Lower lobe of right lung (tissue), 2 donors: ENCODE results near the gene MSANTD2. TPM values are rescaled to one million over a fixed set of nuclear protein-coding genes. Genes with fewer than 3 reads are reported as not detected.

ENCODE experiments used
- ATAC-seq, 2 donors: fragments of 200-7000 bp; cut with Tn5 transposase; one replicate each; pipeline ENCODE4 v1.9.1; 2020 to 2022; ENCODE audit warnings: mild to moderate bottlenecking in 2 of 2, moderate library complexity in 2 of 2
- DNase-seq: peaks from one replicate; pipeline ENCODE4 v3.0.0-alpha.2; 2020
- H3K27ac ChIP-seq: fragments of 200-600 bp; one replicate; pipeline ENCODE4 v1.8.0; 2022
- H3K27me3 ChIP-seq: fragments of 200-600 bp; one replicate; pipeline ENCODE4 v1.8.0; 2022; ENCODE audit warnings: low read depth
- H3K36me3 ChIP-seq: fragments of 200-600 bp; one replicate; pipeline ENCODE4 v1.8.0; 2022; ENCODE audit warnings: mild to moderate bottlenecking
- H3K4me1 ChIP-seq: fragments of 200-600 bp; one replicate; pipeline ENCODE4 v1.8.0; 2022
- H3K4me3 ChIP-seq: fragments of 200-600 bp; one replicate; pipeline ENCODE4 v1.8.0; 2022; ENCODE audit warnings: mild to moderate bottlenecking
- H3K9me3 ChIP-seq: fragments of 200-600 bp; one replicate; pipeline ENCODE4 v1.8.0; 2022
- CTCF ChIP-seq: fragments of 200-600 bp; IDR thresholded peaks from one replicate; pipeline ENCODE4 v1.8.0; 2022; ENCODE audit warnings: antibody characterized with exemption, mild to moderate bottlenecking
- intact Hi-C: fragments of 100-400 bp; cut with DNase I; formaldehyde crosslinking; loops from one replicate; pipeline ENCODE4 v1.11.0; 2022
- total RNA-seq: library from RNA; stranded (reverse); fragmentation: NEBNext Ultra II Directional; extraction: Animal tissue kit (Norgen Biotek cat#: 25700); gene quantifications from one replicate; pipeline ENCODE4 v1.2.1, GENCODE V29; 2021
- donor health status: DM: no; HTN: yes; CAD: no; lungs with severe emphysema.

The MSANTD2 gene
- total RNA-seq, 1 donor from 2014 or later, result 15.4 TPM

GRCh38 chr11:124769806-124770774 lies 30.1 kb downstream of the MSANTD2 start:
- no peak overlapping the region for H3K4me3 ChIP-seq
- H3K9me3 ChIP-seq, result no peaks in the 10 kb centered on the region
- TF ChIP-seq CTCF, result no peak
- peaks cover 44% of the 10 kb centered on the region for H3K36me3 ChIP-seq
- ATAC-seq, result peak in 1 of 2 donors; percentile 37
- no peak for DNase-seq
- intact Hi-C loops, result loop anchor here (10.0 kb wide), 1 partner anchor 105 kb away; no protein-coding TSS in a partner anchor
- no peaks in the 10 kb centered on the region for H3K27me3 ChIP-seq
- H3K4me1 ChIP-seq, result peaks cover 8% of the 10 kb centered on the region
- H3K27ac ChIP-seq, result no peak overlapping the region

DNA sequence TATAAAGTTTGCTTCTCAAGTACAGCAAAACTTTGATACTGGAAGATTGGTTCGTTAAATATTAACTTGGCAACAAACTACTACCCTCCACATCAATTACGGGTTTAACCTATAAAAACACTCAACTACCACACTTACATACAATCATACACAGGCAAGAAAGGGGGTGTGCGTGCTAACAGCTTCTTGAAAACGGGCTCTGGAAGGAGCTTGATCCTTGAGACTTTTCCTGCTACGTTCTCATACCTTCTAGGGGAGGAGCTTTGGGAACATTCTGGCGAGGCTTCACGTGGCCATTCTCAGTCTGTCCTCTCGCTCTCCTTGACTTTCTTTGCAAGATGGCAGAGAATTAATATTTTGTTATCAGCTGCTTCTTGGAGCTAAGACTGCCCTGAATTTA lies 31.3 kb downstream of the MSANTD2 start:
- no peak overlapping the region for H3K4me3 ChIP-seq
- ATAC-seq, result peak; percentile 72 to 77
- TF ChIP-seq CTCF, result no peak
- no peak for DNase-seq
- no peak overlapping the region for H3K27ac ChIP-seq
- peaks cover 44% of the 10 kb centered on the region for H3K36me3 ChIP-seq
- no peaks in the 10 kb centered on the region for H3K9me3 ChIP-seq
- intact Hi-C loops, result loop anchor here (10.0 kb wide), 1 partner anchor 104 kb away; no protein-coding TSS in a partner anchor
- no peaks in the 10 kb centered on the region for H3K27me3 ChIP-seq
- peaks cover 20% of the 10 kb centered on the region for H3K4me1 ChIP-seq

- Histone ChIP-seq H3K27me3 (peaks cover 13% of the 10 kb centered on the region), H3K36me3 (peaks cover 27% of the 10 kb centered on the region), H3K27ac (no peak overlapping the region), H3K9me3 (no peaks in the 10 kb centered on the region), H3K4me3 (no peak overlapping the region), H3K4me1 (peaks cover 34% of the 10 kb centered on the region)
- DNase-seq, result no peak
- TF ChIP-seq CTCF, result no peak
- ATAC-seq, result no peak
- intact Hi-C loops, result loop anchor here (10.0 kb wide), 1 partner anchor 101 kb away; no protein-coding TSS in a partner anchor
Measured at GRCh38 chr11:124766156-124766555, 34.0 kb downstream of the MSANTD2 start.

GRCh38 chr11:124763156-124763947 lies 36.9 kb downstream of the MSANTD2 start:
- TF ChIP-seq CTCF, result peak; percentile 82
- Histone ChIP-seq H3K27me3 (peaks cover 41% of the 10 kb centered on the region), H3K36me3 (peaks cover 13% of the 10 kb centered on the region), H3K4me1 (peaks cover 47% of the 10 kb centered on the region), H3K4me3 (peak overlapping the region; percentile 66), H3K9me3 (no peaks in the 10 kb centered on the region), H3K27ac (peak overlapping the region; percentile 92)
- peak; percentile 56 to 59 for ATAC-seq
- intact Hi-C loops, result loop anchor here (10.0 kb wide), 1 partner anchor 99 kb away; no protein-coding TSS in a partner anchor
- DNase-seq, result peak; percentile 93

DNA sequence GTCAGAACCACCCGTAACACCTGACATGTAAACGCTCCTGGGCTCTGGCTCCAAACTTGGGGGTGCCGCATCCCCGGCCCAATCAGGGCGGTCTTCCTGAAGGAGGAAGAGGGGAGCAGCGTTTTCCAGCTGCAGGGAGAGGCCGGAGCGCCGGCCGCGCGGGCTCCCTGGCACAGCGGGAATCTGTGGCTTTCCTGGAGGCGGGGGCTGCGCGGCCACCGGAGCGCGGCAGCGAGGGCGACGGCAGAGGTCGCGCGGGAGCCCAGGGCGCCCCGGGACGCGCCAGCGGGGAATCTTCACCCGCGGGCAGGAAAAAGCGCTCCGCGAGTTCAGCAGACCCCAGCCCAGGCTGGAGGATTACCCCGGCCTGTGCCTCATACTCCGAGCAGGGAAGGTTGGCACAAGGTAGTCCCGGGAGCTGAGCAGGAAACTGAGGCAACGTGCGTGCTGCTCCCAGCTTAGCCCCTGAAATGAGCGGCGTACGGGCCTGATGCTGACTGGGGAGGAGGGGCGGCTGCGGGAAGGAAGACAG lies 37.5 kb downstream of the MSANTD2 start:
- Histone ChIP-seq H3K4me3 (peak overlapping the region; percentile 66), H3K4me1 (peaks cover 54% of the 10 kb centered on the region), H3K27ac (peak overlapping the region; percentile 92), H3K27me3 (peaks cover 42% of the 10 kb centered on the region), H3K36me3 (peaks cover 14% of the 10 kb centered on the region), H3K9me3 (no peaks in the 10 kb centered on the region)
- DNase-seq (no peak), ATAC-seq (peak; percentile 34 to 38)
- intact Hi-C loops, result loop anchor here (10.0 kb wide), 1 partner anchor 98 kb away; no protein-coding TSS in a partner anchor
- no peak for TF ChIP-seq CTCF
